ENCODE results near the gene DROSHA. TPM values are rescaled to one million over a fixed set of nuclear protein-coding genes. Genes with fewer than 3 reads are reported as not detected.

The DROSHA gene
- total and polyA plus RNA-seq, 8 donors, result 46.6 to 112 (median 89.2) TPM

- intact Hi-C loops (cut with DNase I), result no loop called here
- ATAC-seq (no peak), DNase-seq (no peak)
- TF ChIP-seq CTCF (IDR thresholded peaks at IDR 0.05), result no peak
- Histone ChIP-seq H3K9me3 (no peaks in the 10 kb centered on the region), H3K27me3 (no peaks in the 10 kb centered on the region), H3K36me3 (peaks cover 0 to 67% of the 10 kb centered on the region in 2 donors), H3K4me1 (no peaks in the 10 kb centered on the region), H3K27ac (no peak overlapping the region), H3K4me3 (no peak overlapping the region)
Measured at GRCh38 chr5:31434898-31435297, 97.0 kb downstream of the DROSHA start.

GRCh38 chr5:31433229-31433628 lies 98.7 kb downstream of the DROSHA start:
- no peaks in the 10 kb centered on the region for H3K27me3 ChIP-seq
- intact Hi-C loops (cut with DNase I), result no loop called here

GRCh38 chr5:31427724-31428309 lies 104.1 kb downstream of the DROSHA start:
- Histone ChIP-seq H3K4me3 (no peak overlapping the region), H3K27ac (no peak overlapping the region), H3K27me3 (no peaks in the 10 kb centered on the region), H3K36me3 (peaks cover 0 to 32% of the 10 kb centered on the region in 2 donors), H3K4me1 (no peaks in the 10 kb centered on the region), H3K9me3 (no peaks in the 10 kb centered on the region)
- DNase-seq (no peak), ATAC-seq (no peak)
- intact Hi-C loops (cut with DNase I), result no loop called here
- no peak for TF ChIP-seq CTCF (IDR thresholded peaks at IDR 0.05)

More at GRCh38 chr5:31433229-31433628, 98.7 kb downstream of the DROSHA start:
- H3K9me3 ChIP-seq, result no peaks in the 10 kb centered on the region
- no peak for DNase-seq
- no peak for TF ChIP-seq CTCF (IDR thresholded peaks at IDR 0.05)
- no peak for ATAC-seq
- no peak overlapping the region for H3K4me3 ChIP-seq
- no peaks in the 10 kb centered on the region for H3K4me1 ChIP-seq
- H3K27ac ChIP-seq, result no peak overlapping the region
- H3K36me3 ChIP-seq, result peaks cover 0 to 65% of the 10 kb centered on the region in 2 donors

GRCh38 chr5:31427013-31427723 lies 104.7 kb downstream of the DROSHA start:
- H3K36me3 ChIP-seq, result peaks cover 0 to 37% of the 10 kb centered on the region in 2 donors
- ATAC-seq (no peak), DNase-seq (no peak)
- H3K4me3 ChIP-seq, result no peak overlapping the region
- H3K9me3 ChIP-seq, result no peaks in the 10 kb centered on the region
- TF ChIP-seq CTCF (IDR thresholded peaks at IDR 0.05), result no peak
- intact Hi-C loops (cut with DNase I), result no loop called here
- H3K4me1 ChIP-seq, result no peaks in the 10 kb centered on the region
- no peak overlapping the region for H3K27ac ChIP-seq
- no peaks in the 10 kb centered on the region for H3K27me3 ChIP-seq

GRCh38 chr5:31421806-31422586 lies 109.9 kb downstream of the DROSHA start:
- no peak for ATAC-seq

More at GRCh38 chr5:31421806-31422586, 109.9 kb downstream of the DROSHA start:
- Histone ChIP-seq H3K27ac (no peak overlapping the region), H3K4me1 (no peaks in the 10 kb centered on the region), H3K27me3 (no peaks in the 10 kb centered on the region), H3K9me3 (no peaks in the 10 kb centered on the region), H3K36me3 (peaks cover 0 to 68% of the 10 kb centered on the region in 2 donors), H3K4me3 (no peak overlapping the region)
- TF ChIP-seq CTCF (IDR thresholded peaks at IDR 0.05), result no peak
- intact Hi-C loops (cut with DNase I), result no loop called here
- DNase-seq, result no peak

Measured in left lung (tissue), 10 donors.